Endothelial cell of umbilical vein (primary cell): ENCODE results near the gene PTN.

Experiments used
- EZH2 ChIP-seq: IDR thresholded peaks from 2 replicates; pipeline ENCODE4 v1.6.1; 2012; ENCODE audit warnings: borderline replicate concordance, low read depth, mild to moderate bottlenecking, moderate library complexity, low read length, inconsistent platforms; ENCODE audit not compliant: severe bottlenecking
- GATA2 ChIP-seq: IDR thresholded peaks from 2 replicates; pipeline ENCODE4 v1.7.0; 2011; ENCODE audit warnings: low read depth, mild to moderate bottlenecking, moderate library complexity, mixed read lengths, low read length; ENCODE audit not compliant: insufficient read length, insufficient read depth
- JUN ChIP-seq: IDR thresholded peaks from 2 replicates; pipeline ENCODE4 v1.6.1; 2011; ENCODE audit warnings: borderline replicate concordance, low read depth; ENCODE audit not compliant: insufficient read length, insufficient read depth
- MAX ChIP-seq: IDR thresholded peaks from 2 replicates; pipeline ENCODE4 v1.6.1; 2011; ENCODE audit not compliant: insufficient read depth, insufficient read length
- MYC ChIP-seq: IDR thresholded peaks from one replicate; pipeline ENCODE4 v1.6.1; 2011; ENCODE audit warnings: mild to moderate bottlenecking, low read depth, low read length
- POLR2A ChIP-seq: IDR thresholded peaks from 2 replicates; pipeline ENCODE4 v1.6.1; 2012; ENCODE audit warnings: low read depth, mild to moderate bottlenecking, control low read depth, low read length
- POLR2AphosphoS5 ChIP-seq: IDR thresholded peaks from 2 replicates; pipeline ENCODE4 v1.6.1; 2012; ENCODE audit warnings: low read depth, mild to moderate bottlenecking, control low read depth, low read length, moderate library complexity; ENCODE audit not compliant: insufficient read depth
- TF ChIP-seq, protein P1 (sequence below), 2 donors: IDR thresholded peaks; 1 replicate in 1 of 2; 2 replicates in 1 of 2; pipeline ENCODE4 v1.5.1; 2011; ENCODE audit warnings: low read length in 2 of 2, mild to moderate bottlenecking in 2 of 2, moderate library complexity in 2 of 2, control low read depth in 1 of 2, inconsistent platforms in 1 of 2, low read depth in 1 of 2; ENCODE audit not compliant: insufficient read depth in 1 of 2; ENCODE audit errors: extremely low read depth in 1 of 2

DNA sequence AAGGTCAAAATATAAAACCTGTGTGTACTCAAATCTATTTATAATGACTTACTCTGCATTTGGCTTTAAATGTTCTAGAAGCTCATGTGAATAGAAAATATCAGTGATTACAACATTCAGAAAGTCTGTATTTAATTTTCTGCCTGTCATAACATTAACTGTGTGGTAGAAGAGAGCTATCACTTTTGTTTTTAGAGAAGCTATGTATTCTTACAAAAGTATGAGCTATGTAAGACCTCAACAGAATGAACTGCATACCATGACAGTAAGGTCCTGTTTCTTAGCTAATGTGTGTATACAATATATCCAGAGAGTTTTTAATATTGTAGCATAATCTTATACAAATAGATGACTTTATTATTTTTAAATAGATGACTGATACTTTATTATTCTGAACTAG, 61.5 kb downstream of the PTN start:
- TF ChIP-seq POLR2A (no peak), EZH2 (no peak), GATA2 (no peak), MYC (no peak), POLR2AphosphoS5 (no peak), MAX (no peak), JUN (no peak)
- TF ChIP-seq, protein P1, sequence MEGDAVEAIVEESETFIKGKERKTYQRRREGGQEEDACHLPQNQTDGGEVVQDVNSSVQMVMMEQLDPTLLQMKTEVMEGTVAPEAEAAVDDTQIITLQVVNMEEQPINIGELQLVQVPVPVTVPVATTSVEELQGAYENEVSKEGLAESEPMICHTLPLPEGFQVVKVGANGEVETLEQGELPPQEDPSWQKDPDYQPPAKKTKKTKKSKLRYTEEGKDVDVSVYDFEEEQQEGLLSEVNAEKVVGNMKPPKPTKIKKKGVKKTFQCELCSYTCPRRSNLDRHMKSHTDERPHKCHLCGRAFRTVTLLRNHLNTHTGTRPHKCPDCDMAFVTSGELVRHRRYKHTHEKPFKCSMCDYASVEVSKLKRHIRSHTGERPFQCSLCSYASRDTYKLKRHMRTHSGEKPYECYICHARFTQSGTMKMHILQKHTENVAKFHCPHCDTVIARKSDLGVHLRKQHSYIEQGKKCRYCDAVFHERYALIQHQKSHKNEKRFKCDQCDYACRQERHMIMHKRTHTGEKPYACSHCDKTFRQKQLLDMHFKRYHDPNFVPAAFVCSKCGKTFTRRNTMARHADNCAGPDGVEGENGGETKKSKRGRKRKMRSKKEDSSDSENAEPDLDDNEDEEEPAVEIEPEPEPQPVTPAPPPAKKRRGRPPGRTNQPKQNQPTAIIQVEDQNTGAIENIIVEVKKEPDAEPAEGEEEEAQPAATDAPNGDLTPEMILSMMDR (IDR thresholded peaks at IDR 0.05; ENCODE audit: extremely low read depth in 1 of 2, insufficient read depth in 1 of 2, low read depth in 1 of 2, low read length in 2 of 2): no peak
